DMS 273 (cell line): ENCODE data around the gene OR6K6.

Experiments
- DNase-seq: peaks from one replicate; lab custom pipeline; 2025; ENCODE audit not compliant: unreplicated experiment; lab: John Stamatoyannopoulos, UW

The OR6K6 gene

DNA sequence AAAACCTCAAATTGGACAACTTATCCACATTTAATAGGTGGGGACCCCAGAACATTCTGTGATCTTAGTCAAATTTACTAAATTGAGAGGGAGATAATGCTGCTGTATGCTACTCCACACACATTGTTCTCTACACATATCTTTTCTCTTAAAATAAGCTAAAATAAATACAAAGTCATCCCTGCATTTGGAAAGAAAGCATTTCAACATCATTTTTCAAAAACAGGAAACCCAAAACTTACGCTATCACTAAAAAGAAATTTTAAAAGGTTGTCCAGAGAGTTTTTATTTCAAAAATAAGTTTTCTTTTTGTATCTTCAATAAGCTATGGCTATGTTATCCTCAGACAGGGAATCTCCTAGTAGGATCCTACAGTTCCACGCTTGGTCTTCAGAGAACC, 46.0 kb downstream of the OR6K6 start:
- no peak for DNase-seq

DNA sequence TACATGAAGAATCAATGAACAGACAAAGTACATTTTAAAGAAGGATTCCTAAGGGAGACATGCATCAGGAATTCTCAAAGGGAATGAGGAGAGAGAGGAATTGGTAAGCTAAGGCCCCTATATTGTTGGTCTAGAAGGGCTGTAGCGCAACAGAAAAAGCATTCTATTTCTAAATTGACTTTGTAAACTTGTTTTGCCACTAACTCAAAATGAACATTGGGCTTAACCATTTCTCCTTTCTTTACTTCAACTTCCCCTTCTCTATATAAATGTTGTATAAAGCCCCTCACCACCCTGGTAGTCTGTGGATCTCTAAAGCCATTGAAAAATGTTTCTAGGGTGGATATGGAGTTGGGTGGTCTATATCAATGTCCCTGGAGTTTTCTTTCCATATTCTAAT, 46.9 kb downstream of the OR6K6 start:
- DNase-seq, result no peak

DNA sequence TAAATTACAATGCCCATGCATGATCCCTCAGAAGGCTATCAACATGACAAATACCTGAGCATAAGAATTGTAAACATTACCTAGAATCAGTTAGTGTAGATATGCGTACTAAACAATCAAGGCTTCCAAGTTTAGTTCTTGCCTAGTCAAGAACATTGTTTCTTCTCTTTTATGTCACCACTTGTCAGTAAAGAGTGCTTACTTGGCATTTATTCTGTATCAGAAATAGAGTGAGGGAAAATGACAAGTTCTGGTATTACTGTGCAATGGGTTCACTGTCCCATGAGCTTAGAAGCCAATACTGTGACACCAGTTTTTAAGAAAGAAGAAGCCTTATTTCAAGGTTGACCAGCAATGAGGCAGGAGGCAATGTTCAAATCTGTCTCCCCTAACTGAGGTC, 49.2 kb downstream of the OR6K6 start:
- DNase-seq, result no peak
